CD14-positive monocyte (primary cell): ENCODE results near the gene SEC61B. TPM values are rescaled to one million over a fixed set of nuclear protein-coding genes. Genes with fewer than 3 reads are reported as not detected.

Source experiments
- DNase-seq, 3 donors: peaks; one replicate each; pipeline ENCODE4 v3.0.0-alpha.2; 2011 to 2022
- H2AFZ ChIP-seq: 2 replicates; pipeline ENCODE4 v1.6.0; 2012; ENCODE audit warnings: mild to moderate bottlenecking, low read depth, low read length, inconsistent platforms; ENCODE audit not compliant: insufficient read depth, poor library complexity, severe bottlenecking
- H3K27ac ChIP-seq, 2 donors: 1 replicate in 1 of 2; 2 replicates in 1 of 2; pipeline ENCODE4 v1.5.1; 2012 to 2013; ENCODE audit warnings: low read length in 2 of 2, control low read depth in 1 of 2, inconsistent platforms in 1 of 2, low read depth in 1 of 2, mild to moderate bottlenecking in 1 of 2
- H3K27me3 ChIP-seq, 2 donors: one replicate each; pipeline versions ENCODE4 v1.6.0 to v1.6.1; 2011 to 2013; ENCODE audit warnings: low read length in 2 of 2; ENCODE audit not compliant: control insufficient read depth in 2 of 2, insufficient read depth in 2 of 2
- H3K36me3 ChIP-seq, 2 donors: replicated peaks in 1 of 2; 1 replicate in 1 of 2; 2 replicates in 1 of 2; pipeline versions ENCODE4 v1.5.1 to v1.6.1; 2012 to 2013; ENCODE audit warnings: low read length in 2 of 2, control low read depth in 1 of 2, inconsistent platforms in 1 of 2, mild to moderate bottlenecking in 1 of 2; ENCODE audit not compliant: insufficient read depth in 2 of 2, control insufficient read depth in 1 of 2
- H3K4me1 ChIP-seq, 2 donors: 1 replicate in 1 of 2; 2 replicates in 1 of 2; pipeline versions ENCODE4 v1.5.1 to v1.6.1; 2012 to 2013; ENCODE audit warnings: low read length in 2 of 2, control low read depth in 1 of 2, inconsistent platforms in 1 of 2, mild to moderate bottlenecking in 1 of 2, moderate library complexity in 1 of 2; ENCODE audit not compliant: insufficient read depth in 2 of 2, control insufficient read depth in 1 of 2
- H3K4me2 ChIP-seq: replicated peaks from 2 replicates; pipeline ENCODE3; 2012; ENCODE audit warnings: low read length, moderate library complexity, mild to moderate bottlenecking; ENCODE audit not compliant: poor library complexity, severe bottlenecking; ENCODE audit errors: extremely low read depth
- H3K4me3 ChIP-seq, 3 experiments: fragments of 200-600 bp in 1 of 3; sonication (generic) in 1 of 3; replicated peaks in 1 of 3; 1 replicate in 2 of 3; 2 replicates in 1 of 3; pipeline ENCODE4 v1.5.1; 2011 to 2013; ENCODE audit warnings: low read length in 3 of 3, mild to moderate bottlenecking in 3 of 3, control low read depth in 2 of 3, low read depth in 2 of 3, inconsistent platforms in 1 of 3, moderate library complexity in 1 of 3
- H3K79me2 ChIP-seq: 2 replicates; pipeline ENCODE4 v1.6.0; 2012; ENCODE audit warnings: mild to moderate bottlenecking, control low read depth, inconsistent platforms, low read length, moderate library complexity; ENCODE audit not compliant: insufficient read depth
- H3K9ac ChIP-seq: 2 replicates; pipeline ENCODE4 v1.6.0; 2017; ENCODE audit warnings: low read length, mild to moderate bottlenecking; ENCODE audit not compliant: insufficient read depth, poor library complexity, severe bottlenecking
- H3K9me3 ChIP-seq, 2 donors: replicated peaks in 1 of 2; 1 replicate in 1 of 2; 2 replicates in 1 of 2; pipeline versions ENCODE4 v1.5.1 to v1.6.1; 2012 to 2013; ENCODE audit warnings: low read length in 2 of 2, control low read depth in 1 of 2; ENCODE audit not compliant: control insufficient read depth in 1 of 2, insufficient read depth in 1 of 2
- H4K20me1 ChIP-seq: 2 replicates; pipeline ENCODE4 v1.6.0; 2012; ENCODE audit warnings: mild to moderate bottlenecking, low read length, control low read depth, moderate library complexity; ENCODE audit not compliant: insufficient read depth
- H3K27ac Mint-ChIP-seq, 7 donors: one replicate each; pipeline ENCODE4 v1.8.0; 2020; ENCODE audit warnings: mild to moderate bottlenecking in 7 of 7, mixed read lengths in 7 of 7, moderate library complexity in 6 of 7, inconsistent platforms in 2 of 7
- H3K27me3 Mint-ChIP-seq, 3 donors: one replicate each; pipeline ENCODE4 v1.8.0; 2021 to 2022; ENCODE audit warnings: low read depth in 3 of 3, mild to moderate bottlenecking in 3 of 3, mixed read lengths in 3 of 3, moderate library complexity in 3 of 3, inconsistent platforms in 1 of 3
- H3K36me3 Mint-ChIP-seq, 2 donors: one replicate each; pipeline ENCODE4 v1.8.0; 2020; ENCODE audit warnings: mixed read lengths in 2 of 2, inconsistent platforms in 1 of 2, mild to moderate bottlenecking in 1 of 2
- H3K4me1 Mint-ChIP-seq: one replicate; pipeline ENCODE4 v1.8.0; 2020; ENCODE audit warnings: mild to moderate bottlenecking, mixed read lengths
- H3K4me3 Mint-ChIP-seq, 2 donors: one replicate each; pipeline ENCODE4 v1.8.0; 2020; ENCODE audit warnings: mild to moderate bottlenecking in 2 of 2, mixed read lengths in 2 of 2, moderate library complexity in 1 of 2
- H3K9me3 Mint-ChIP-seq, 7 donors: one replicate each; pipeline ENCODE4 v1.8.0; 2020 to 2022; ENCODE audit warnings: mixed read lengths in 7 of 7, mild to moderate bottlenecking in 6 of 7, moderate library complexity in 6 of 7, inconsistent platforms in 2 of 7
- WGBS: methylation state at CpG from one replicate; pipeline ENCODE4 v1.1.5; 2013; ENCODE audit warnings: missing lambda C conversion rate; ENCODE audit not compliant: insufficient coverage; 5-methylcytosine and 5-hydroxymethylcytosine counted together
- intact Hi-C, 2 donors: fragments of 100-400 bp; cut with micrococcal nuclease; formaldehyde crosslinking; loops; one replicate each; pipeline versions ENCODE4 v1.15.0 to v1.15.1; 2023
- polyA plus RNA-seq, 3 donors: library from polyadenylated mRNA; depleted of rRNA in 1 of 3; unstranded in 2 of 3; stranded (reverse) in 1 of 3; fragments of 300-500 nt in 2 of 3; fragments of >200 nt in 1 of 3; fragmentation: Illumina TruSeq in 2 of 3; gene quantifications; 1 replicate in 2 of 3; 2 replicates in 1 of 3; pipeline ENCODE4 v1.2.3, GENCODE V29; 2012 to 2021
- TF ChIP-seq, protein P1 (sequence below): fragments of 200-600 bp; IDR thresholded peaks from one replicate; pipeline ENCODE4 v1.8.0; 2022; ENCODE audit warnings: antibody characterized with exemption, mild to moderate bottlenecking

Gene SEC61B
- polyA plus RNA-seq, 3 donors, result 117 to 443 (median 421) TPM

DNA sequence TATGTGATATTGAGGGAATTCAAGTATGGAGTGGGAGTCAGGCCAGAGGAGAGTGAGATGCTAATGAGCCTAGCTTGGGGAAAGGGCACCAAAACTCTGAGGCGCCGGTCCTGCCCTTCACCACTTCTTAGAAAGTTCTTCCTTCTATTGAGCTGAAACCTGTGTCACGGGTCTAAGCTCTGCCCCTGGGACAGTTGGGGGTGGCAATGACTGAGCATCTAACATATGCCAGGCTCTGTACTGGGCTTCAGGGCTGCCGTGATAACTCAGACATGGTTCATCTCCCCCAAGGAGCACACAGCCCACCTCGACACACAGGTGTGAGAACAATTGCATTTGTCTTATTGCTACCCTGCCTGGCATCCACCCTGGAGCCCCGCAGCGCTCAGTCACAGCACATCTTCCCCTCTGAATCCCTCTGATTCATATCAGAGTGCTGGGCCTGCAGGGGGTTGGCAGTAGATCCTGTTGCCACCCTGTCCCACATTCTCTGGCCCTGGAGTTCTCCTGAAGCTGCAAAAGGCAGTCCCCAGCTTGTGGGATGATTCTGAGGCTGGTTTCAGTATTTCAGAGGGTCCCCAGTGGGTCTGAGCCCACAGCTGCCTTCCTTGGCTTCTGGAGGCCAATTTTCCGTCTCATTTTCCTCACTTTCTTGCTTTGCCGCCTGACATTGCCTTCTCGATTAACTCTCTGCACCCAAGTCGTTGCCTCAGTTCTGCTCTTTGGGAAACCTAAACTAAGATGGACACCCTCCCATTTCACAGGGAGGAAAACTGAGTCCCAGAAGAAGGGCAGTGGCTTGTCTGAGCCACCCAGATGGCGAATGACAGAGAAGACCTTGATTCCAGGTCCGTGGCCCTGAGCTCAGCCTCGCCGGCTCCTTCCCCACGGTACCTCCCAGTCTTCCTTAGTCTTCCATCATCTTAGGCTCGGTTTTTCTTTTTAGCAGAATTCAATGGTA, 42.9 kb upstream of the SEC61B start:
- H3K27ac ChIP-seq, result no peak overlapping the region
- H3K36me3 ChIP-seq, result no peaks in the 10 kb centered on the region
- Mint-ChIP-seq H3K27ac (peak overlapping the region in 1 of 7 donors; percentile 69), H3K4me1 (peaks cover 10% of the 10 kb centered on the region), H3K27me3 (no peaks in the 10 kb centered on the region), H3K4me3 (no peak overlapping the region), H3K9me3 (no peaks in the 10 kb centered on the region), H3K36me3 (no peaks in the 10 kb centered on the region)
- H4K20me1 ChIP-seq, result no peaks in the 10 kb centered on the region
- H3K9me3 ChIP-seq, result no peaks in the 10 kb centered on the region
- 95% methylated on average over 9 of the region's 17 CpGs for WGBS
- H3K4me2 ChIP-seq, result no peak overlapping the region
- intact Hi-C loops, result no loop called here
- no peaks in the 10 kb centered on the region for H3K79me2 ChIP-seq
- H3K9ac ChIP-seq, result no peak overlapping the region
- no peak overlapping the region for H3K4me3 ChIP-seq
- H3K4me1 ChIP-seq, result peaks cover 6 to 7% of the 10 kb centered on the region in 2 donors
- TF ChIP-seq, protein P1, sequence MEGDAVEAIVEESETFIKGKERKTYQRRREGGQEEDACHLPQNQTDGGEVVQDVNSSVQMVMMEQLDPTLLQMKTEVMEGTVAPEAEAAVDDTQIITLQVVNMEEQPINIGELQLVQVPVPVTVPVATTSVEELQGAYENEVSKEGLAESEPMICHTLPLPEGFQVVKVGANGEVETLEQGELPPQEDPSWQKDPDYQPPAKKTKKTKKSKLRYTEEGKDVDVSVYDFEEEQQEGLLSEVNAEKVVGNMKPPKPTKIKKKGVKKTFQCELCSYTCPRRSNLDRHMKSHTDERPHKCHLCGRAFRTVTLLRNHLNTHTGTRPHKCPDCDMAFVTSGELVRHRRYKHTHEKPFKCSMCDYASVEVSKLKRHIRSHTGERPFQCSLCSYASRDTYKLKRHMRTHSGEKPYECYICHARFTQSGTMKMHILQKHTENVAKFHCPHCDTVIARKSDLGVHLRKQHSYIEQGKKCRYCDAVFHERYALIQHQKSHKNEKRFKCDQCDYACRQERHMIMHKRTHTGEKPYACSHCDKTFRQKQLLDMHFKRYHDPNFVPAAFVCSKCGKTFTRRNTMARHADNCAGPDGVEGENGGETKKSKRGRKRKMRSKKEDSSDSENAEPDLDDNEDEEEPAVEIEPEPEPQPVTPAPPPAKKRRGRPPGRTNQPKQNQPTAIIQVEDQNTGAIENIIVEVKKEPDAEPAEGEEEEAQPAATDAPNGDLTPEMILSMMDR, result no peak
- no peak overlapping the region for H2AFZ ChIP-seq
- no peaks in the 10 kb centered on the region for H3K27me3 ChIP-seq
- DNase-seq, result no peak

DNA sequence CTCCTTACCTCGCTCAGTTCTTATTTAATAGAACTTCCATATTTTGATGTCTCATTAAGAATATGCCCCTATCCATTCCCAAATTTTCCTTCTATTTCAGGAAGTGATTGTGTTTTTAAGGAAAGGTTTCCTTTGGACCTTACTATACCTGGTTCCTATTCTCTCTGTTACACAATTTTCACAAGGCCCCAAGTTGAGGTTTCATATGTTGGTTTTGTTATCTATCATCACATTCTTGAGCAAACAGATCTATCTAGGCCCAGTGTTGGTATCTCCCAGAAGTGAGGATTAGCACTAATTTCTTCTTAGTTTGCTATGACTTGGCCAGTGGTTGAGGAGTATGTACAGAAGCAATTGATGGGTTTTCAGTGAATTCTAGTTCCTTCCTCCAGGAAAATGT, 41.9 kb upstream of the SEC61B start:
- TF ChIP-seq, protein P1, result no peak
- no peaks in the 10 kb centered on the region for H3K9me3 ChIP-seq
- no peaks in the 10 kb centered on the region for H4K20me1 ChIP-seq
- intact Hi-C loops, result loop anchor here (5.0 to 10.0 kb wide), 3 partner anchors 825 to 1145 kb away; no protein-coding TSS in a partner anchor
- Mint-ChIP-seq H3K27me3 (no peaks in the 10 kb centered on the region), H3K4me1 (peaks cover 16% of the 10 kb centered on the region), H3K27ac (peak overlapping the region in 2 of 7 donors; percentile 18 to 33), H3K9me3 (no peaks in the 10 kb centered on the region), H3K4me3 (no peak overlapping the region), H3K36me3 (no peaks in the 10 kb centered on the region)
- H3K9ac ChIP-seq, result no peak overlapping the region
- no peak overlapping the region for H3K27ac ChIP-seq
- no peak for DNase-seq
- no peaks in the 10 kb centered on the region for H3K36me3 ChIP-seq
- no peak overlapping the region for H3K4me2 ChIP-seq
- no CpG with 5 or more reads among the region's 1 CpG for WGBS
- peaks cover 12 to 14% of the 10 kb centered on the region in 2 donors for H3K4me1 ChIP-seq
- H3K27me3 ChIP-seq, result no peaks in the 10 kb centered on the region
- H3K79me2 ChIP-seq, result no peaks in the 10 kb centered on the region
- no peak overlapping the region for H3K4me3 ChIP-seq
- H2AFZ ChIP-seq, result no peak overlapping the region
